Osteocyte (in vitro differentiated cells): Measurements from ENCODE around the gene YJEFN3. TPM values are rescaled to one million over a fixed set of nuclear protein-coding genes. Genes with fewer than 3 reads are reported as not detected.

Experiments
- DNase-seq: peaks from one replicate; pipeline ENCODE4 v3.0.0; 2021; ENCODE audit warnings: mixed read lengths; ENCODE audit not compliant: unreplicated experiment; ENCODE audit errors: extremely low spot score
- H3K27ac Mint-ChIP-seq: one replicate; pipeline ENCODE4 v1.8.0; 2021; ENCODE audit warnings: mild to moderate bottlenecking, mixed read lengths; ENCODE audit not compliant: unreplicated experiment
- H3K27me3 Mint-ChIP-seq: one replicate; pipeline ENCODE4 v1.8.0; 2021; ENCODE audit warnings: mixed read lengths; ENCODE audit not compliant: unreplicated experiment
- H3K36me3 Mint-ChIP-seq: one replicate; pipeline ENCODE4 v1.8.0; 2021; ENCODE audit warnings: mixed read lengths; ENCODE audit not compliant: unreplicated experiment
- H3K4me1 Mint-ChIP-seq: one replicate; pipeline ENCODE4 v1.8.0; 2021; ENCODE audit warnings: mixed read lengths; ENCODE audit not compliant: unreplicated experiment
- H3K4me3 Mint-ChIP-seq: one replicate; pipeline ENCODE4 v1.8.0; 2021; ENCODE audit warnings: mild to moderate bottlenecking, moderate library complexity, mixed read lengths; ENCODE audit not compliant: unreplicated experiment
- H3K9me3 Mint-ChIP-seq: one replicate; pipeline ENCODE4 v1.8.0; 2021; ENCODE audit warnings: mixed read lengths; ENCODE audit not compliant: unreplicated experiment
- total RNA-seq: library from RNA; stranded (reverse); gene quantifications from 2 replicates; pipeline ENCODE4 v1.2.1, GENCODE V29; 2021
- TF ChIP-seq, protein P1 (sequence below): fragments of 200-600 bp; sonication (generic); IDR thresholded peaks from 2 replicates; pipeline ENCODE4 v1.5.0; 2021; ENCODE audit warnings: antibody characterized with exemption, mild to moderate bottlenecking, moderate library complexity

Gene YJEFN3
- total RNA-seq, 1 donor from 2014 or later, result 6.1 TPM

DNA sequence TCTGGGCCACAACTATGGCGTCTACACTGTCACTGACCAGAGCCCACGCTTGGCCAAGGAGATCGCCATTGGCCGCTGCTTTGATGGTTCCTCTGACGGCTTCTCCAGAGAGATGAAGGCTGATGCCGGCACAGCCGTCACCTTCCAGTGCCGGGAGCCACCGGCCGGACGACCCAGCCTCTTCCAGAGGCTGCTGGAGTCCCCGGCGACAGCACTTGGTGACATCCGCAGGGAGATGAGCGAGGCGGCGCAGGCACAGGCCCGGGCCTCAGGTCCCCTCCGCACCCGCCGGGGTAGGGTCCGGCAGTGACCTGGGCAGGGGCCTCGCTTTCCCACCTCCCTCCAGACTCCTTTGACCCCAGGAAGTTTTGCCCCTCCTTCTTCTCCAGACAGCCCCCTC lies 17.0 kb downstream of the YJEFN3 start:
- no peak for DNase-seq
- Mint-ChIP-seq H3K27me3 (no peaks in the 10 kb centered on the region), H3K4me1 (peaks cover 4% of the 10 kb centered on the region), H3K27ac (no peak overlapping the region), H3K9me3 (no peaks in the 10 kb centered on the region), H3K36me3 (no peaks in the 10 kb centered on the region), H3K4me3 (no peak overlapping the region)
- TF ChIP-seq, protein P1, sequence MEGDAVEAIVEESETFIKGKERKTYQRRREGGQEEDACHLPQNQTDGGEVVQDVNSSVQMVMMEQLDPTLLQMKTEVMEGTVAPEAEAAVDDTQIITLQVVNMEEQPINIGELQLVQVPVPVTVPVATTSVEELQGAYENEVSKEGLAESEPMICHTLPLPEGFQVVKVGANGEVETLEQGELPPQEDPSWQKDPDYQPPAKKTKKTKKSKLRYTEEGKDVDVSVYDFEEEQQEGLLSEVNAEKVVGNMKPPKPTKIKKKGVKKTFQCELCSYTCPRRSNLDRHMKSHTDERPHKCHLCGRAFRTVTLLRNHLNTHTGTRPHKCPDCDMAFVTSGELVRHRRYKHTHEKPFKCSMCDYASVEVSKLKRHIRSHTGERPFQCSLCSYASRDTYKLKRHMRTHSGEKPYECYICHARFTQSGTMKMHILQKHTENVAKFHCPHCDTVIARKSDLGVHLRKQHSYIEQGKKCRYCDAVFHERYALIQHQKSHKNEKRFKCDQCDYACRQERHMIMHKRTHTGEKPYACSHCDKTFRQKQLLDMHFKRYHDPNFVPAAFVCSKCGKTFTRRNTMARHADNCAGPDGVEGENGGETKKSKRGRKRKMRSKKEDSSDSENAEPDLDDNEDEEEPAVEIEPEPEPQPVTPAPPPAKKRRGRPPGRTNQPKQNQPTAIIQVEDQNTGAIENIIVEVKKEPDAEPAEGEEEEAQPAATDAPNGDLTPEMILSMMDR, result no peak

DNA sequence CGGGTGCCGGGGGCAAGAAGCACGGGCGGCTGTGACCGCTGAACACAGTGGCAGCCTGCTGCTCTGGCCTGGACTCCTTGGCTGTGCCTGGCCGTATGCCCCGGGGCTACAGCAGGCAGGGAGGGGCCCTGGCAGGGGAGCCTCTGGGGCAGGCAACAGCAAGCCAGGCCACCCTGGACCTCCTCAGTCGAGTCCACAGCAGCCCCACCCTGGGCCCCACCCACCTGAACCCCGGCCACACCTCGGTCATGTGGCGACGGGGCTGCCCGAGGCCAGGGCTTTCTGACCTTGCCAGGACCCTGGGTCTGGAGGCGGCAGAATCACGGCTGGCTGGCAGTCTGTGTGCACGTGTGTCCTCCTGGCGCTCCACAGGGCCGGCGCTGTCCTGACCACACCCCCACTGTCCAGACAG lies 18.0 kb downstream of the YJEFN3 start:
- H3K27ac Mint-ChIP-seq, result no peak overlapping the region
- no peak for DNase-seq
- no peaks in the 10 kb centered on the region for H3K36me3 Mint-ChIP-seq

DNA sequence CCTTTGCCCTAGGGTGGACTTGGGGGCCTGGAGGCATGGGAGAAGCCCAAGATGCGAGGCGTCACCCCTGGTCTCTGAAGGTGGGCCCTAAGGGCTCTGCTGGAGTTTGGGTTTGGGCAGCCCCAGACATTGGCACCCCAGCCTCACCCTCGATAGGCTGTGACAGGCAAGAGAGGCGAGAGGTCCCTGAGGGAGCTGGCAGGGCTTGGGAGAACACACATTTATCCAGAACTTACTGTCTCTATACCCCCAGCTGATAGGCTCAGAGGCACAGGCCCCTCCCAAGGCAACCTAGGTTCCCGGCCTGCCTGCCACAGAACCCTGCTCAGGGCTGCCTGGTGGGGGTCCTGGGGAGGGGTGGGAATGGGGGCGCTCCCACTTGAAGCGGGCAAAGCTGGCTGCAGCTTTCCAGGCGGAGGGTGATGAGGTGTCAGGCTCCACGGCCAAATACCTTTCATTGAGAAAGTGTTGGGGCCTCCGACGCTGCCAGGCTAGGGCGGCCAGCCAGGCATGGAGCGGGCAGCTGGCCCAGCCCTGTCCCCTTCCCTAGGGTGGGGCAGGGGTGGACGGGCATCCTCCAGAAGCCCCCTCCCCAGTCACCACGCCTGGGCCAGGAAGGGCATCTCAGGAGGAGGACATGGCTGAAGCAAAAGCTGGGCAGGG lies 19.1 kb downstream of the YJEFN3 start:
- TF ChIP-seq, protein P1, result no peak
- DNase-seq, result no peak
- Mint-ChIP-seq H3K9me3 (no peaks in the 10 kb centered on the region), H3K36me3 (no peaks in the 10 kb centered on the region), H3K4me3 (no peak overlapping the region), H3K4me1 (peaks cover 23% of the 10 kb centered on the region), H3K27ac (no peak overlapping the region), H3K27me3 (no peaks in the 10 kb centered on the region)

More for the DNA sequence above, 18.0 kb downstream of the YJEFN3 start:
- Mint-ChIP-seq H3K4me1 (peaks cover 13% of the 10 kb centered on the region), H3K9me3 (no peaks in the 10 kb centered on the region), H3K4me3 (no peak overlapping the region), H3K27me3 (no peaks in the 10 kb centered on the region)
- TF ChIP-seq, protein P1, result no peak

DNA sequence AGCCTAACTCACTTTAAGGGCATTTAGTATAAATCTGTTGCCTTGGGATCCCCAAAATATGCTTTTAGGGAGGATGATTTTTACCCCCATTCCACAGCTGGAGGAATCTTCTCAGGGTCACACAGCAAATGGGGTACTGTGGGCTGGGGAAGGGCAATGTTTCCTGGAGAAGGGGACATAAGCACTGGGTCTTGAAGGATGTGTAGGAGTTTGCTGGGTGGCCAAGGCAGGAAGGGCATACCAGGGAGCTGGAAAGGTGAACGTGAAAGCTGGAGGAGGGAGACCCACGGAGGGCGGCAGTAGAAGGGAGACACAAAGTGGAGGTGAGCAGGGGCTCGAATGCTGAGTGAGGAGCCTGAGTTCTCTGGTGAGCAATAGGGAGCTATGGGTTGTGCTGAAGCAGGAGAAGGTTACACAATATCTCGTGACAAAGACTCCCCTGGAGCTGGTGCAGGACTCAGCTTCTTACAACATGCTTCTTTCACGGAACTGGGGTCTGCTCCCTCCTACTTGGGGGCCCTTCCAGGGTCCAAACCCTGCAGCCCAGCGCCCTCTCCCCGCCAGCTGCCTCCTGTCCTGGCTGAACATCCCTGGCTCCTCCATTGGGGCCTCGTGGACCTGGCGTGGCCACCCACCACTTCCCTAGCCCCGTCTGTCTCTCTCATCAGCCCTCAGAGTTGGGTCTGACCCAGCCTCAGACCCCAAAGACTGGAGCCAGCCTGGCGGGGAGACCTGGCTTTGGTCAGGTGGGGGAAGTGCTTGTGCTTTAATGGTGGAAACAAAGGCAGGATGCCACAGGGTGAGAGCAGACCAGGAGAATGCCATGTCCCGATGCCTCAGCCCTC lies 20.4 kb downstream of the YJEFN3 start:
- Mint-ChIP-seq H3K9me3 (no peaks in the 10 kb centered on the region), H3K4me1 (peaks cover 23% of the 10 kb centered on the region), H3K4me3 (no peak overlapping the region), H3K27ac (no peak overlapping the region), H3K36me3 (no peaks in the 10 kb centered on the region), H3K27me3 (no peaks in the 10 kb centered on the region)
- no peak for DNase-seq
- TF ChIP-seq, protein P1, result no peak

DNA sequence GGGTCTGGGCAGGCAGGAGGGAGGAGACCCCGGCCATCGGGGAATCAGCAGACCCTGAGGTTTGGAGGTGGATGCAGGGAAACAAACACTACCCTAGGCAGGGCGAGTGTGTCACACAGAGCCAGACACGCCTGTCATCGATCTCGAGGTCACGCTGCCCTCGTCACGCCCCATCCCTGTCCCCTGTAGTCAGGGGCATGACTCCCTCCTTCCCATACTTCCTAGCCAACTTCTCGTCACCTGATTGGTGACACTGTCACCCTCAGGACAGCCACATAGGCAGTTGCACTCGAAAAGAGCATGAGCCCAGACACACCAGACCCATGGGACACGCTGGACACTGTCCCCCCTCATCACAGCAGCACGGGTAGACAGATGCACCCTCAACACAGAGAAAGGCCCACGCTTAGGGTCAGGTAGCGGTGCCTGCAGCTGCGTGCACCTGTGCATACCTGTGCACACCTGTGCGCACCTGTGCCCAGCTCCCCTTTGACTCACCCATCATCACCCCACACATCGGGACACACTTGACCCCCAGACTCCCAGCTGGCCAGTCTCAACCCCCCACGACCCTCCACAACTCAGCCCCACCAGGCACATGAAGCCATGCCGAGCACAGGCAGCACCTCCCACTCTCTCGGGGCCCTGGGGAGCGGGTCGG lies 21.2 kb downstream of the YJEFN3 start:
- peaks cover 23% of the 10 kb centered on the region for H3K4me1 Mint-ChIP-seq
- H3K27ac Mint-ChIP-seq, result no peak overlapping the region
- H3K9me3 Mint-ChIP-seq, result no peaks in the 10 kb centered on the region
- TF ChIP-seq, protein P1, result no peak
- H3K27me3 Mint-ChIP-seq, result no peaks in the 10 kb centered on the region
- no peaks in the 10 kb centered on the region for H3K36me3 Mint-ChIP-seq
- DNase-seq, result no peak
- no peak overlapping the region for H3K4me3 Mint-ChIP-seq
